Measurements from ENCODE around the gene PAPOLA. TPM values are rescaled to one million over a fixed set of nuclear protein-coding genes. Genes with fewer than 3 reads are reported as not detected.

The PAPOLA gene
- total and polyA plus RNA-seq, 9 of the 15 experiments (the other 6 are each of a cell fraction or from before 2014, with no cell fraction given): 51.1 to 199 (median 95.8) TPM

DNA sequence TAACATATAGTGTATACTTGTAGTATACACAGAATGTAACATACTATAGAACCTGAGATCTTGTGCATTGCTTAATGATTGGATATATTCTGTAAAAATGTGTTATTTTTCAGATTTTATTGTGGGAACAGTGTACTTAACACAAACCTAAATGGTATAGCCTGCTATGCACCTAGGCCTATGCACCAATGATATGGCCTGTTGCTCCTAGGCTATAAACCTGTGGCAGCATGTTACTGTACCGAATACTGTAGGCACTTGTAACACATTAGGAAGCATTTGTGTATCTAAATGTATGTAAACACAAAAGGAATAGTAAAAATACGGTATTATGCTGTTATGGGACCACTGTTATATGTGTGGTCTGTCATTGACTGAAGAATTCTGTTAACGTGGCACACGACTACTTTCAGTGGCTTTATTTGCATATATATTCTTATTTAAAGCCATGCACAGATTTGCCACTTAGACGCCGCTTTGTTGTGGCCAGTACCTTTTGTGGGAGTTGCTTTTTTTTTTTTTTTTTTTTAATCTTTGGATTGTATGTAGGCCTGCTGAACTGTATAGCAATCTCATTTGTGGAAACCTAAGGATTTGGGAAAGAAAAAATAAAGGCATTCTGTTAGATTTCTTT, 7.4 kb downstream of the PAPOLA start:
- Histone ChIP-seq H3K4me1 (replicated peaks in 1 of 2; ENCODE audit: control insufficient read depth in 2 of 2, insufficient read depth in 2 of 2, low read length in 2 of 2) (peaks cover 3 to 8% of the 10 kb centered on the region in 2 experiments; a peak in 1 of 5 replicates), H2AFZ (ENCODE audit: low read depth, low read length) (no peak overlapping the region), H3K36me3 (ENCODE audit: control insufficient read depth, insufficient read depth, low read length) (peaks cover 20% of the 10 kb centered on the region), H3K9ac (ENCODE audit: insufficient read depth in 1 of 2, low read depth in 2 of 2, low read length in 2 of 2) (no peak overlapping the region), H3K79me2 (ENCODE audit: control insufficient read depth, insufficient read depth, low read length) (peaks cover 99% of the 10 kb centered on the region), H3K9me3 (replicated peaks; ENCODE audit: control insufficient read depth, insufficient read depth, low read depth, low read length) (no peaks in the 10 kb centered on the region), H3K4me3 (no peak overlapping the region), H3K27ac (ENCODE audit: extremely low read depth, low read depth, low read length) (no peak overlapping the region), H4K20me1 (replicated peaks; ENCODE audit: control insufficient read depth, insufficient read depth, low read length) (peaks cover 42% of the 10 kb centered on the region), H3K27me3 (ENCODE audit: control insufficient read depth in 2 of 2, insufficient read depth in 2 of 2, low read length in 2 of 2) (no peaks in the 10 kb centered on the region), H3K9me1 (ENCODE audit: control insufficient read depth, insufficient read depth, low read length) (no peaks in the 10 kb centered on the region), H3K4me2 (ENCODE audit: insufficient read depth, low read length) (no peak overlapping the region)
- DNase-seq (ENCODE audit: extremely low read depth in 1 of 4, low spot score in 3 of 4) (no peak), FAIRE-seq (no peak), ATAC-seq (peak; percentile 37; the same call in 1 of the 3 replicates)
- POLR2A ChIA-PET: no interaction called here
- CTCF ChIA-PET (ENCODE audit: low intra/inter-chr PET ratio): no interaction called here
- intact Hi-C loops (cut with micrococcal nuclease) (no loop called here), in situ Hi-C loops (cut with MboI) (no loop called here)
- BruUV-seq (replicated peaks): no TSS peak
- WGBS (ENCODE audit: insufficient coverage, low coverage, missing lambda C conversion rate): 85% methylated on average over 6 of the region's 6 CpGs
- TF ChIP-seq ZNF785 (CRISPR knock-in tag; IDR thresholded peaks at IDR 0.05) (no peak), FIP1L1 (IDR thresholded peaks at IDR 0.05; ENCODE audit: low read depth, low read length, poor library complexity, severe bottlenecking) (no peak), HOXB6 (CRISPR knock-in tag; IDR thresholded peaks at IDR 0.05; ENCODE audit: borderline replicate concordance) (no peak), ZNF324 (CRISPR knock-in tag; IDR thresholded peaks at IDR 0.05) (no peak), TAF1 (IDR thresholded peaks at IDR 0.05; ENCODE audit: control insufficient read depth, extremely low read depth, insufficient read depth, low read length, severe bottlenecking) (no peak), ZNF512 (tag; IDR thresholded peaks at IDR 0.05) (no peak), YY1 (IDR thresholded peaks at IDR 0.05; ENCODE audit: borderline replicate concordance in 1 of 3, control insufficient read depth in 1 of 3, extremely low read depth in 1 of 3, insufficient read depth in 3 of 3, insufficient read length in 1 of 3, insufficient replicate concordance in 2 of 3, low read depth in 1 of 3, low read length in 2 of 3) (no peak), RBBP5 (IDR thresholded peaks at IDR 0.05; ENCODE audit: borderline replicate concordance, insufficient read depth, low read length, poor library complexity, severe bottlenecking) (no peak), FOXP1 (CRISPR knock-in tag; IDR thresholded peaks at IDR 0.05) (no peak), CREB1 (IDR thresholded peaks at IDR 0.05) (no peak), CREB1 (CRISPR knock-in tag; IDR thresholded peaks at IDR 0.05) (no peak), CHCHD3 (CRISPR knock-in tag; IDR thresholded peaks at IDR 0.05) (no peak), HINFP (tag; conservative IDR thresholded peaks at IDR 0.05; ENCODE audit: low read depth) (no peak), XRCC3 (IDR thresholded peaks at IDR 0.05) (no peak), BRD4 (IDR thresholded peaks at IDR 0.05) (no peak), ZZZ3 (IDR thresholded peaks at IDR 0.05) (no peak)
- TF ChIP-seq, protein P1, sequence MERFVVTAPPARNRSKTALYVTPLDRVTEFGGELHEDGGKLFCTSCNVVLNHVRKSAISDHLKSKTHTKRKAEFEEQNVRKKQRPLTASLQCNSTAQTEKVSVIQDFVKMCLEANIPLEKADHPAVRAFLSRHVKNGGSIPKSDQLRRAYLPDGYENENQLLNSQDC (CRISPR knock-in tag; IDR thresholded peaks at IDR 0.05): no peak

All from K562 (cell line).